HG03064 (cell line): ENCODE measurements around the gene ZNF45.
"Not testable (repeated sequence)": the region's sequence is repeated elsewhere in the genome, so short reads cannot be mapped to it uniquely, and the experiment has no call there.

ENCODE experiments used
- ATAC-seq: cut with Tn5 transposase; IDR thresholded peaks from one replicate; pipeline ENCODE4 v1.9.1; 2021; ENCODE audit warnings: low read depth; ENCODE audit not compliant: unreplicated experiment

The ZNF45 gene

GRCh38 chr19:43934985-43935708, at the start of gene ZNF45:
Gene ZNF45 (minus strand): TSS chr19:43935282. CDS start chr19:43922185, 13,097 bp downstream.
- ATAC-seq = peak; percentile 91

DNA sequence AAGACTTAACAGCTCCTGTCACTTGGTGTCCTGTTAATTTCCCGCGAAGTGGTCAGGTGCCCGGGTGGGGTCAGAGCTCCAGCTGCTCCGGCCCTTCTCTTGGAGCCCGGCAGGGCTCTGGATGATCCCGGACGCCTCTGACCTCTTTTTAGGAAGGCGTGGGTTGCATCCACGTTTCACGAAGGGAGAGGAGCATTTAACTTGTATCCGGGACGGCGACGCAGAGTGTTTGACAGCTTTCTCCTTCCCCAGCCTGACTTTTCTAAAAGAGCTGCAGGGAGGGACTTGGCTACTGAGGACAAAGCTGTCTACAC, 49.6 kb upstream of the ZNF45 start:
- peak; percentile 17 for ATAC-seq

GRCh38 chr19:43983912-43984686, 49.0 kb upstream of the ZNF45 start, which contains the start of gene ZNF155:
Gene ZNF155 (plus strand): TSS chr19:43984188. CDS start chr19:43988544, 4,356 bp downstream.
- ATAC-seq = peak; percentile 87

GRCh38 chr19:43983544-43983911, 48.4 kb upstream of the ZNF45 start:
- ATAC-seq = no peak

DNA sequence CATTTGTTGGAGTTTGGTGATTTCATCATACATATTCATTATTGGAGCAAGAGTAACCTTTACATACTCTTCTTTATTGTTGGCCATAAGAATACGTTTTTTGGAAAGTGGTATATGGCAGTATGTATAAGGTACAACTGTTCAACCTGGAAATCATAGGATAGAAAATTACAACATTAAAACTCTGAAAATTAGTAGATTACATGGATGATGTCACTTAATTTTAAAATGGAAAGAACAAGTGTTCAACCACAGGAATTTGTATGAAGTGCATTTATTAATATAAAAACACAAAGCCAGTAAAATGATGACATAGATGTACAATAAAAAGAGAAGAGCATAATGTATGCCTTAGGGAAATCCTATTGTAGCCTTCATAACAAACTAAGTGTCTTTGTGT, 41.6 kb upstream of the ZNF45 start:
- ATAC-seq = no peak

DNA sequence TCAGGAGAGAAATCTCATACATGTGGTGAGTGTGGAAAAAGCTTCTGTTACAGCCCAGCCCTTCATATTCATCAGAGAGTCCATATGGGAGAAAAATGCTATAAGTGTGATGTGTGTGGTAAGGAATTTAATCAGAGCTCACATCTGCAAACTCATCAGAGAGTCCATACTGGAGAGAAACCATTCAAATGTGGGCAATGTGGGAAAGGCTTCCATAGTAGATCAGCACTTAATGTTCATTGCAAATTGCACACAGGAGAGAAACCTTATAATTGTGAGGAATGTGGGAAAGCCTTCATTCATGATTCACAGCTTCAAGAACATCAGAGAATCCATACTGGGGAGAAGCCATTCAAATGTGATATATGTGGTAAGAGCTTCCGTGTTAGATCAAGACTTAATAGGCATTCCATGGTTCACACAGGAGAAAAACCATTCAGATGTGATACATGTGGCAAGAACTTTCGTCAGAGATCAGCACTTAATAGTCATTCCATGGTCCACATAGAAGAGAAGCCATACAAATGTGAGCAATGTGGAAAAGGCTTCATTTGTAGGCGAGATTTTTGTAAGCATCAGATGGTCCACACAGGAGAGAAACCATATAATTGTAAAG, 31.1 kb upstream of the ZNF45 start:
- no peak for ATAC-seq

GRCh38 chr19:43960411-43960810, 25.3 kb upstream of the ZNF45 start:
- no peak for ATAC-seq

GRCh38 chr19:43957891-43958290, 22.8 kb upstream of the ZNF45 start:
- no peak for ATAC-seq

- ATAC-seq = no peak
These were observed 21.7 kb upstream of the ZNF45 start for GRCh38 chr19:43956827-43957226.

GRCh38 chr19:43950834-43951645, 16.0 kb upstream of the ZNF45 start, which contains the start of gene ZNF221:
Gene ZNF221 (plus strand): TSS chr19:43951228. CDS start chr19:43962727, 11,499 bp downstream.
- peak; percentile 82 for ATAC-seq

- ATAC-seq = not testable (repeated sequence)
These were observed 14.7 kb upstream of the ZNF45 start for GRCh38 chr19:43949803-43950202.

GRCh38 chr19:43947412-43947811, 12.3 kb upstream of the ZNF45 start:
- ATAC-seq = not testable (repeated sequence)

- ATAC-seq = no peak
These were observed 6.1 kb upstream of the ZNF45 start for GRCh38 chr19:43941209-43941608.

GRCh38 chr19:43940719-43941118, 5.6 kb upstream of the ZNF45 start:
- ATAC-seq = no peak

DNA sequence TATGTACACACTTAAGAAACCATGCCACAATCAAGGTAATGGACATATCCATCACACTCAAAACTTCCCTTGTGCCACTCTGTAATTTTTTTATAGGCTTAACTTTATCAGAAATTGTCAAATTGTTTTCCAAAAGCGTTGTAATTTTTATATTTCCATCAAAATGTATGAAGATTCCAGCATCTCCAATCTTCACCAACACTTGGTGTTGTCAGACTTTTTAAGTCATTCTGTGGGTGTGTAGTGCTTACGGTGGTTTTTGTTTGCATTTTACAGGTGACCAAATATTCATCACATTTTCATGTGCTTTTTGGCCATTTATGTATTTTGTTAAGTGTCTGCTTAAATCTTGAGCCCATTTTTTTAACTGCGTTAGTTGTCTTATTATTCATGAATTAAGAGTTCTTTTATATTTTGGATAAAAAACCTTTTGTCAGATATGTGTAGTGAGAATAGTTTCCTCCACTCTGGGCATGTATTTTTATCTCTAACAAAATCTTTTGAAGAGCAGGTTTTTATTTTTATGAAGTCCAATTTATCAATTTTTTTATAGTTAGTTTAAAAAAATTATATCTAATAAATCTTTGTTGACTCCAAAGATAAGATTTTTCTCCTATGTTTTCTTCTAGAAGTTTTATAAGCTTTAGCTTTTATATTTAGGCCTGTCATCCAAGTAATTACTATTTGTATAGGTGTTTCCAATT, 4.6 kb upstream of the ZNF45 start:
- ATAC-seq = no peak

GRCh38 chr19:43936188-43936587, 1.1 kb upstream of the ZNF45 start:
- ATAC-seq = no peak

GRCh38 chr19:43934055-43934984, 762 bp downstream of the ZNF45 start:
- no peak for ATAC-seq

GRCh38 chr19:43928820-43929219, 6.3 kb downstream of the ZNF45 start:
- ATAC-seq = no peak

DNA sequence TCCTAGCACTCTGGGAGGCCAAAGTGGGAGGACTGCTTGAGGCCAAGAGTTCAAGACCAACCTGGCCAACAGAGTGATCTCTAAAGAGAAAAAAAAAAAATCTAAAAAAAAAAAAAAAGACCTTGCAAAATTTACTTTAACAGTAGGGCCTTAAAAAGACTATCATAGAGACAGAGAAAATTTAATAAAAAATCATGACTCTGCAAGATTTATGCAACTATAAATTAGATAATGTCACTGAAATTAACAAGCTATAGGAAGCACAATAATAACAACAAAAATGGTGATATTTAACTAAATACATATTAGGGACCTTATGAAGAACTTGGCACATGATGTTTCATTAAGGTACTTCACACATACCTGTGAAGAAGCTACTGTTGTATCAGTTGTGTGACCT, 11.2 kb downstream of the ZNF45 start:
- ATAC-seq = no peak
